HepG2 (cell line): ENCODE measurements around the gene GRAMD1B. TPM values are rescaled to one million over a fixed set of nuclear protein-coding genes. Genes with fewer than 3 reads are reported as not detected.

Experiments used
- ATAC-seq: fragments of 200-7000 bp; cut with Tn5 transposase; 3 replicates; pipeline ENCODE4 v1.9.1; 2020; ENCODE audit warnings: mild to moderate bottlenecking, moderate library complexity
- BruUV-seq: library from RNA; stranded (reverse); fragments of 400-500 nt; replicated peaks from 2 replicates; lab custom pipeline; 2021; lab: Mats Ljungman, UMichigan
- CTCF ChIA-PET: fragments of 300-600 bp; formaldehyde crosslinking; extraction: SDS; loops from one replicate; lab custom pipeline; 2021; ENCODE audit warnings: low total read pairs, inconsistent platforms, low intra/inter-chr PET ratio; lab: Yijun Ruan, JAX
- POLR2A ChIA-PET: fragments of 350-600 bp; sonication (Branson Sonifier 250); formaldehyde crosslinking; loops from one replicate; lab custom pipeline; 2020; ENCODE audit warnings: antibody characterized with exemption, inconsistent platforms; lab: Yijun Ruan, JAX
- DNase-seq: peaks from one replicate; pipeline ENCODE4 v3.0.0-alpha.2; 2015; ENCODE audit warnings: low spot score
- FAIRE-seq: peaks from 3 replicates; lab custom pipeline; 2011; peaks lifted over from hg19 to GRCh38; lab: Jason Lieb, UNC
- H2AFZ ChIP-seq: one replicate; pipeline ENCODE4 v1.6.1; 2011; ENCODE audit warnings: low read length, inconsistent platforms
- H3K27ac ChIP-seq: fragments of 300-600 bp; 3 replicates; pipeline ENCODE4 v1.8.0; 2011; ENCODE audit warnings: mixed run types, mild to moderate bottlenecking, mixed read lengths, low read length, inconsistent platforms; ENCODE audit not compliant: insufficient read depth; ENCODE audit errors: extremely low read length
- H3K27me3 ChIP-seq, 2 experiments: fragments of 200-600 bp in 1 of 2; 2 replicates in 1 of 2; 3 replicates in 1 of 2; pipeline versions ENCODE4 v1.6.0 to v1.8.0; 2011; ENCODE audit warnings: low read length in 2 of 2, mild to moderate bottlenecking in 2 of 2, moderate library complexity in 2 of 2, inconsistent platforms in 1 of 2; ENCODE audit not compliant: insufficient read depth in 2 of 2, control insufficient read depth in 1 of 2
- H3K36me3 ChIP-seq, 2 experiments: fragments of 200-600 bp in 1 of 2; replicated peaks in 1 of 2; 2 replicates in 1 of 2; 3 replicates in 1 of 2; pipeline versions ENCODE4 v1.5.1 to v1.8.0; 2011; ENCODE audit warnings: low read length in 2 of 2, inconsistent platforms in 1 of 2; ENCODE audit not compliant: insufficient read depth in 2 of 2, control insufficient read depth in 1 of 2
- H3K4me1 ChIP-seq: 2 replicates; pipeline ENCODE4 v1.5.1; 2012; ENCODE audit warnings: low read length, inconsistent platforms; ENCODE audit not compliant: insufficient read depth
- H3K4me2 ChIP-seq: 2 replicates; pipeline ENCODE4 v1.6.0; 2011; ENCODE audit warnings: low read depth, low read length, inconsistent platforms
- H3K4me3 ChIP-seq, 3 experiments: fragments of 200-600 bp in 1 of 3; sonication (generic), shearing (Covaris generic) in 1 of 3; replicated peaks in 1 of 3; 2 replicates each; pipeline ENCODE4 v1.5.1; 2011 to 2016; ENCODE audit warnings: low read length in 3 of 3, inconsistent platforms in 2 of 3, low read depth in 2 of 3, mild to moderate bottlenecking in 2 of 3, control low read depth in 1 of 3, mixed read lengths in 1 of 3; ENCODE audit not compliant: insufficient read depth in 1 of 3
- H3K79me2 ChIP-seq: one replicate; pipeline ENCODE4 v1.6.1; 2011; ENCODE audit warnings: low read length, inconsistent platforms; ENCODE audit not compliant: insufficient read depth
- H3K9ac ChIP-seq: 2 replicates; pipeline ENCODE4 v1.6.0; 2011; ENCODE audit warnings: mild to moderate bottlenecking, low read depth, low read length, inconsistent platforms; ENCODE audit not compliant: insufficient read depth
- H3K9me3 ChIP-seq: 2 replicates; pipeline ENCODE4 v1.5.1; 2012; ENCODE audit warnings: mild to moderate bottlenecking, low read length
- H4K20me1 ChIP-seq: 2 replicates; pipeline ENCODE4 v1.6.0; 2011; ENCODE audit warnings: inconsistent platforms, mild to moderate bottlenecking, low read length, moderate library complexity; ENCODE audit not compliant: insufficient read depth
- ADNP ChIP-seq: sonication (generic); formaldehyde crosslinking; IDR thresholded peaks from 2 replicates; pipeline ENCODE4 v1.4.0; 2020; ENCODE audit warnings: missing genetic modification reagents
- CHD4 ChIP-seq: fragments of 200-600 bp; sonication (generic); IDR thresholded peaks from 2 replicates; pipeline ENCODE4 v1.7.0; 2017; ENCODE audit warnings: mild to moderate bottlenecking, low read length, borderline replicate concordance
- HDAC2 ChIP-seq: sonication (generic); formaldehyde crosslinking; IDR thresholded peaks from 2 replicates; pipeline ENCODE4 v1.4.0; 2020; ENCODE audit warnings: missing genetic modification reagents
- HINFP ChIP-seq: sonication (generic); formaldehyde crosslinking; IDR thresholded peaks from 2 replicates; pipeline ENCODE4 v1.4.0; 2020; ENCODE audit warnings: low read depth, mild to moderate bottlenecking, missing genetic modification reagents
- IKZF1 ChIP-seq: fragments of 450-650 bp; IDR thresholded peaks from 2 replicates; pipeline ENCODE4 v1.7.1; 2016
- ISX ChIP-seq: sonication (generic); formaldehyde crosslinking; conservative IDR thresholded peaks from 2 replicates; pipeline ENCODE4 v1.5.0; 2020; ENCODE audit warnings: missing genetic modification reagents
- KMT2B ChIP-seq: IDR thresholded peaks from 2 replicates; pipeline ENCODE4 v1.6.1; 2016; ENCODE audit warnings: missing genetic modification reagents, missing compliant biosample characterization
- MEF2D ChIP-seq: sonication (generic); formaldehyde crosslinking; IDR thresholded peaks from 2 replicates; pipeline ENCODE4 v1.5.1; 2020; ENCODE audit warnings: mild to moderate bottlenecking, missing genetic modification reagents
- NCOA1 ChIP-seq: sonication (generic); formaldehyde crosslinking; IDR thresholded peaks from 2 replicates; pipeline ENCODE4 v1.9.0; 2021; ENCODE audit warnings: missing genetic modification reagents
- RFX1 ChIP-seq: fragments of 450-650 bp; IDR thresholded peaks from 2 replicates; pipeline ENCODE4 v1.6.1; 2017
- RFXAP ChIP-seq: sonication (generic); formaldehyde crosslinking; IDR thresholded peaks from 2 replicates; pipeline ENCODE4 v1.4.0; 2020; ENCODE audit warnings: missing genetic modification reagents, borderline replicate concordance
- SIX4 ChIP-seq: sonication (generic); formaldehyde crosslinking; IDR thresholded peaks from 2 replicates; pipeline ENCODE4 v1.4.0; 2020; ENCODE audit warnings: missing genetic modification reagents
- ZMYM2 ChIP-seq: sonication (generic); formaldehyde crosslinking; IDR thresholded peaks from 2 replicates; pipeline ENCODE4 v1.8.0; 2022; ENCODE audit warnings: mild to moderate bottlenecking, missing genetic modification reagents
- ZNF282 ChIP-seq: fragments of 450-650 bp; IDR thresholded peaks from 2 replicates; pipeline ENCODE4 v1.6.1; 2018; ENCODE audit not compliant: partially characterized antibody
- ZNF3 ChIP-seq: IDR thresholded peaks from 2 replicates; pipeline ENCODE4 v1.7.0; 2017; ENCODE audit warnings: inconsistent platforms
- ZNF484 ChIP-seq: sonication (generic); formaldehyde crosslinking; IDR thresholded peaks from 2 replicates; pipeline ENCODE4 v1.5.1; 2020; ENCODE audit warnings: mild to moderate bottlenecking, low read depth, missing genetic modification reagents, borderline replicate concordance
- ZNF546 ChIP-seq: sonication (generic); formaldehyde crosslinking; conservative IDR thresholded peaks from 2 replicates; pipeline ENCODE4 v1.8.1; 2023; ENCODE audit warnings: mild to moderate bottlenecking, missing genetic modification reagents
- ZNF652 ChIP-seq: IDR thresholded peaks from 2 replicates; pipeline ENCODE4 v1.6.1; 2016; ENCODE audit warnings: low read depth, borderline replicate concordance
- ZNF672 ChIP-seq: sonication (generic); formaldehyde crosslinking; IDR thresholded peaks from 2 replicates; pipeline ENCODE4 v1.8.1; 2022; ENCODE audit warnings: missing genetic modification reagents
- ZNF878 ChIP-seq: sonication (generic); formaldehyde crosslinking; IDR thresholded peaks from 2 replicates; pipeline ENCODE4 v1.8.1; 2023; ENCODE audit warnings: mild to moderate bottlenecking, missing genetic modification reagents, moderate library complexity
- WGBS: methylation state at CpG from one replicate; pipeline ENCODE4 v1.1.6; 2017; ENCODE audit warnings: low lambda C conversion rate; 5-methylcytosine and 5-hydroxymethylcytosine counted together
- in situ Hi-C: cut with HindIII; loops from 2 replicates; pipeline ENCODE4 v1.10.0; 2017; ENCODE audit warnings: low pct_unique_long_range_greater_than_20kb; ENCODE audit not compliant: extremely low pct_ligation_motif_present
- intact Hi-C: fragments of 100-400 bp; cut with micrococcal nuclease; formaldehyde crosslinking; loops from one replicate; pipeline ENCODE4 v1.10.0; 2022; ENCODE audit not compliant: unreplicated experiment
- polyA plus RNA-seq, 8 experiments: library from polyadenylated mRNA; depleted of rRNA in 3 of 8; stranded (reverse) in 7 of 8; unstranded in 1 of 8; fragments of >200 nt; fragmentation: Illumina TruSeq in 4 of 8; extraction: Trizol in 4 of 8; gene quantifications; 2 replicates each; pipeline versions ENCODE4 v1.2.1 to v1.2.3, GENCODE V29; 2011 to 2016; ENCODE audit warnings: low read depth in 4 of 8, missing spikeins in 1 of 8, mixed read lengths in 1 of 8; ENCODE audit not compliant: insufficient read depth in 1 of 8
- total RNA-seq, 5 experiments: library from RNA; depleted of rRNA; stranded (reverse); fragments of >200 nt; fragmentation: Illumina TruSeq; extraction: Trizol; gene quantifications; 2 replicates each; pipeline ENCODE4 v1.2.3, GENCODE V29; 2016; ENCODE audit warnings: low read depth in 1 of 5

Gene GRAMD1B
- total and polyA plus RNA-seq, 2 of the 13 experiments (the other 11 are each of a cell fraction or from before 2014, with no cell fraction given): 0.12 TPM; not detected in 1

DNA sequence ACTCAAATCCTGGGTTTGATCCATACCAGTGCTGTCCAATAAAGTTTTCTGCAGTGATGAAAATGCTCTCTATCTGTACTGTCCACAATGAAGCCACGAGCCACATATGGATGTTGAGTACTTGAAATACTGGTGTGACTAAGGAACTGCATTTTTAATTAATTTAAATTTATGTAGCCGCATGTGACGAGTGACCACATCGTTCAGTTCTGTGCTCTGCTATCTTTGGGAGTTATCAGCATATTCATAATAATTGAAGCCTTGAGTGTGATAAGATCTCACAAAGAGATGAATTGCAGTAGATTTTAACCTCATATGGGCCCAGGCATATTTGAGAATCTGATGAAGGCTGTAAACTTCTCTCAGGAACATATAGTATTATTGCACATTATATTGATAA is 40.8 kb downstream of the GRAMD1B start (continued):
- TF ChIP-seq RFXAP (CRISPR knock-in tag): no peak
- TF ChIP-seq NCOA1 (CRISPR knock-in tag): no peak
- TF ChIP-seq, all 625 proteins: peak for 0

- ChIA-PET POLR2A (no interaction called here), CTCF (no interaction called here)
- Histone ChIP-seq H3K27me3 (peaks cover 0 to 6% of the 10 kb centered on the region in 2 experiments; a peak in 2 of 5 replicates), H3K79me2 (no peaks in the 10 kb centered on the region), H3K9me3 (no peaks in the 10 kb centered on the region), H3K36me3 (no peaks in the 10 kb centered on the region), H3K4me3 (no peak overlapping the region), H3K9ac (no peak overlapping the region), H3K27ac (no peak overlapping the region), H2AFZ (no peak overlapping the region), H3K4me2 (no peak overlapping the region), H3K4me1 (no peaks in the 10 kb centered on the region), H4K20me1 (no peaks in the 10 kb centered on the region)
- 1% methylated on average over 7 of the region's 8 CpGs for WGBS
- TF ChIP-seq ZMYM2 (CRISPR knock-in tag) (no peak), ZNF878 (CRISPR knock-in tag) (no peak), ADNP (CRISPR knock-in tag) (no peak), KMT2B (CRISPR knock-in tag) (no peak), ZNF546 (CRISPR knock-in tag) (no peak), HDAC2 (no peak), CHD4 (no peak), RFX1 (no peak), IKZF1 (no peak), ZNF652 (CRISPR knock-in tag) (no peak), ZNF672 (CRISPR knock-in tag) (no peak), ZNF282 (no peak), HINFP (CRISPR knock-in tag) (no peak), MEF2D (CRISPR knock-in tag) (no peak), ZNF484 (CRISPR knock-in tag) (no peak), SIX4 (CRISPR knock-in tag) (no peak), ISX (CRISPR knock-in tag) (no peak), ZNF3 (no peak)
- in situ Hi-C loops (no loop called here), intact Hi-C loops (no loop called here)
- BruUV-seq: no TSS peak
- FAIRE-seq (no peak), DNase-seq (no peak), ATAC-seq (no peak)
These were observed 42.3 kb downstream of the GRAMD1B start for GRCh38 chr11:123472236-123472935.
